Left ventricle myocardium inferior (tissue), 1 donor: Measurements from ENCODE around the gene AGBL2. TPM values are rescaled to one million over a fixed set of nuclear protein-coding genes. Genes with fewer than 3 reads are reported as not detected.
"Not testable (repeated sequence)": the region's sequence is repeated elsewhere in the genome, so short reads cannot be mapped to it uniquely, and the experiment has no call there.

Experiments used
- DNase-seq: peaks from one replicate; pipeline ENCODE4 v3.0.0-alpha.2; 2020
- H3K27ac ChIP-seq: fragments of 200-600 bp; replicated peaks from 2 replicates; pipeline ENCODE4 v1.8.0; 2021
- H3K27me3 ChIP-seq: fragments of 200-600 bp; 2 replicates; pipeline ENCODE4 v1.8.0; 2021; ENCODE audit warnings: low read depth
- H3K36me3 ChIP-seq: fragments of 200-600 bp; 2 replicates; pipeline ENCODE4 v1.8.0; 2021
- H3K4me1 ChIP-seq: fragments of 200-600 bp; 2 replicates; pipeline ENCODE4 v1.8.0; 2021
- H3K4me3 ChIP-seq: fragments of 200-600 bp; 2 replicates; pipeline ENCODE4 v1.8.0; 2021; ENCODE audit warnings: mild to moderate bottlenecking, moderate library complexity
- H3K9me3 ChIP-seq: fragments of 200-600 bp; replicated peaks from 2 replicates; pipeline ENCODE4 v1.8.0; 2021
- intact Hi-C: fragments of 100-400 bp; cut with micrococcal nuclease; formaldehyde crosslinking; loops from one replicate; pipeline ENCODE4 v1.11.0; 2022
- total RNA-seq: library from RNA; stranded (reverse); fragmentation: NEBNext Ultra II Directional; extraction: Animal tissue kit (Norgen Biotek cat#: 25700); gene quantifications from one replicate; pipeline ENCODE4 v1.2.1, GENCODE V29; 2021
- TF ChIP-seq, protein P1 (sequence below): fragments of 200-600 bp; IDR thresholded peaks from 2 replicates; pipeline ENCODE4 v1.8.0; 2021; ENCODE audit warnings: antibody characterized with exemption, mild to moderate bottlenecking, borderline replicate concordance
- donor health status: DM: no; HTN: yes; CAD: no; lungs with severe emphysema.

AGBL2 gene
- total RNA-seq, 1 donor from 2014 or later: 0.38 TPM

DNA sequence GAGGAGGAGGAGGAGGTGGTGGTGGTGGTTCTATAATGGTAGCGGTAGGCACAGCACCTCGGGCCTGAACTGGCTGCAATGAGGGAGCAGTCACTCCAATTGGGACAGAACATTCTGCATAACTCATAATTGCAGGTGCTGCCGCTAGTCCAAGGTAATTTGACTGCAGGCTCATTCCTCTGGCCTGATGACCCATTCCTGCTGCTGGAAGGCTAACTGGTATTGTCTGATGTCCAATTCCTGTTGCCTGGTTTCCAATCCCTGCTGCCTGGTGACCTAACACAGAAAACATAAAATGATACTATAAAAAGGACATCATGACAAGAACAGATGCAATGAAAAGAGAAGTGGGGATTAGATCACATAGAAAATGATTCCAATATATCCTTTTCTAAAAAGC lies 7.9 kb upstream of the AGBL2 start:
- Histone ChIP-seq H3K36me3 (peaks cover 98% of the 10 kb centered on the region), H3K27ac (peak overlapping the region; percentile 77), H3K9me3 (no peaks in the 10 kb centered on the region), H3K27me3 (no peaks in the 10 kb centered on the region), H3K4me3 (no peak overlapping the region), H3K4me1 (peaks cover 16% of the 10 kb centered on the region)
- DNase-seq: no peak
- intact Hi-C loops: no loop called here
- TF ChIP-seq, protein P1, sequence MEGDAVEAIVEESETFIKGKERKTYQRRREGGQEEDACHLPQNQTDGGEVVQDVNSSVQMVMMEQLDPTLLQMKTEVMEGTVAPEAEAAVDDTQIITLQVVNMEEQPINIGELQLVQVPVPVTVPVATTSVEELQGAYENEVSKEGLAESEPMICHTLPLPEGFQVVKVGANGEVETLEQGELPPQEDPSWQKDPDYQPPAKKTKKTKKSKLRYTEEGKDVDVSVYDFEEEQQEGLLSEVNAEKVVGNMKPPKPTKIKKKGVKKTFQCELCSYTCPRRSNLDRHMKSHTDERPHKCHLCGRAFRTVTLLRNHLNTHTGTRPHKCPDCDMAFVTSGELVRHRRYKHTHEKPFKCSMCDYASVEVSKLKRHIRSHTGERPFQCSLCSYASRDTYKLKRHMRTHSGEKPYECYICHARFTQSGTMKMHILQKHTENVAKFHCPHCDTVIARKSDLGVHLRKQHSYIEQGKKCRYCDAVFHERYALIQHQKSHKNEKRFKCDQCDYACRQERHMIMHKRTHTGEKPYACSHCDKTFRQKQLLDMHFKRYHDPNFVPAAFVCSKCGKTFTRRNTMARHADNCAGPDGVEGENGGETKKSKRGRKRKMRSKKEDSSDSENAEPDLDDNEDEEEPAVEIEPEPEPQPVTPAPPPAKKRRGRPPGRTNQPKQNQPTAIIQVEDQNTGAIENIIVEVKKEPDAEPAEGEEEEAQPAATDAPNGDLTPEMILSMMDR: no peak

DNA sequence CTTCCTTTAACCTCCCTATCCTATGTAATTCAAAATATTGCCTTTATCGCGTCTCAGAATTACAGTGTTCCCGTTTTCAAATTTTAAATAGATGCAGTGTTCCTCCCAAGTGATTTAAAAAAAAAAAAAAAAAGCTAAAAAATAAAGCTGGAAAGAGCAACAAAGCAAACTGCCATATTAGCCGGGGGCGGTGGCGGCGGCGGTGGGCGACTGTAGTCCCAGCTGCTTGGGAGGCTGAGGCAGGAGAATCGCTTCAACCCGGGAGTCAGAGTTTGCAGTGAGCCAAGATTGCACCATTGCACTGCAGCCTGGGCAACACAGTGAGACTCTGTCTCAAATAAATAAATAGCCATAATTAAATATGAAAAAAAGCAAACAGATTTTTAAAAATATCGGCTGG lies 5.5 kb upstream of the AGBL2 start:
- Histone ChIP-seq H3K27me3 (no peaks in the 10 kb centered on the region), H3K36me3 (peaks cover 92% of the 10 kb centered on the region), H3K27ac (no peak overlapping the region), H3K9me3 (no peaks in the 10 kb centered on the region), H3K4me1 (peaks cover 17% of the 10 kb centered on the region), H3K4me3 (no peak overlapping the region)
- no peak for DNase-seq
- intact Hi-C loops: no loop called here
- TF ChIP-seq, protein P1: no peak

DNA sequence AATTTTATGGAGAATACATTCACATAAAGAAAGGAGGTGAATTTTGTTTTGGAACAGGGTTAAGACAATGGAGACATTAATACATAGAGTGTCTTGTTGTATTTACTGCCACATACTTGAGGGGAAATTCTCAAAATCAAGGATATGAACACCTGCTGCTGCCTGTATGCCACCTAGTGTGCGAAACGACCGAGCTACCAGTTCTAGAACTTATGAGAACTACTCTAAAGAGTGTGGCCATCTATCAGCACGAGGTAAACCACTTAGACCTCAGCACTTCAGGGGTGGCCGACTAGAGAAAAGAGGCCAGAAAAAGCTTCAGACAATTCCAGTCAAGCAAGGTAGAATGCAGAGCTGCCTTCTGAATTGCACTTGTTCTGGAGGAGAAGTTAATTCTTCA lies 1.5 kb upstream of the AGBL2 start:
- Histone ChIP-seq H3K4me3 (no peak overlapping the region), H3K4me1 (peaks cover 17% of the 10 kb centered on the region), H3K27me3 (no peaks in the 10 kb centered on the region), H3K36me3 (peaks cover 54% of the 10 kb centered on the region), H3K9me3 (no peaks in the 10 kb centered on the region), H3K27ac (no peak overlapping the region)
- TF ChIP-seq, protein P1: no peak
- intact Hi-C loops: no loop called here
- no peak for DNase-seq

DNA sequence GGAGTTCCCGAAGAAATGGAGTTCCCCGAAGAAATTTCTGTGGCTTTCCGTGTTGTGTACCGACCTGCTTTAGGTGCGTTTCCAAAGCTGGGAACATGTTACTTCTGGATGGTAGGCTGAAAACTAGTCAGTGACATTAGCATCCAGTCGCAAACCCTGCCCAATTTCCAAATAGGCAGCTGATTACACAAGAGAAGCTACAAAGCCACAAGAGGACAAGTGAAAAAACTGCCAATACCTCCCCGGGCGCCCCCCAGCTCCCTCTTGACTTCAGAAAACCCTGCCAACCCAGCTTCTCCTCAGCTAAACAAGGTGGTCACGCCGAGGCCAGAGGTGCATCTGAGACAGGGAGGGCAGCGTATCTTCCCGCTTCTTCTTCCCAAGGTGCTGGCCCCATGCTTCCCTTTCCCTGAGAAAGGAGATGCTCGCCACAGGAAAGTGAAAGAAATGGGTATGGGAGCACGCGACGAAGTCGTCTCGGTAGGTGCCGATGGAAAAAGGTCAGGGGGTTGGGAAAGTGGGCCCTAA lies 551 bp downstream of the AGBL2 start:
- Histone ChIP-seq H3K36me3 (peaks cover 33% of the 10 kb centered on the region), H3K9me3 (no peaks in the 10 kb centered on the region), H3K27ac (peak overlapping the region; percentile 79), H3K4me1 (peaks cover 17% of the 10 kb centered on the region), H3K4me3 (peak overlapping the region; percentile 88), H3K27me3 (no peaks in the 10 kb centered on the region)
- intact Hi-C loops: no loop called here
- TF ChIP-seq, protein P1: no peak
- DNase-seq: no peak

DNA sequence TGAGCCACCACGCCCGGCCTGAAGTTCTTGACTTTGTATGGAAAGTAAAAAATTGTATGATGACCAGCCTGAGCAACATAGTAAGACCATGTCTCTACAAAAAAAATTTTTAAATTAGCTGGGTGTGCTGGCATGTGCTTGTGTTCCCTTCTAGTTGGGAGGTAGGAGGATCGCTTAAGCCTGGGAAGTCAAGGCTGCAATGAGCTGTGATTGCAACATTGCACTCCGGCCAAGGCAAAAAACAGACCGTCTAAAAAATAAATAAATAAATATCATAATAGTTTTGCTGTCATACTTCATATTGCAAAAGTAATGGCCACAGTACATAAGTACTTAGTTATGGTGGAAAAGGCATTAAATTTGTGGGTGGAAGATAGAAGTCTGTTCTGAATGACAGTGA lies 3.4 kb downstream of the AGBL2 start:
- intact Hi-C loops: no loop called here
- Histone ChIP-seq H3K4me3 (no peak overlapping the region), H3K36me3 (peaks cover 5% of the 10 kb centered on the region), H3K27ac (no peak overlapping the region), H3K9me3 (peaks cover 4% of the 10 kb centered on the region), H3K27me3 (no peaks in the 10 kb centered on the region), H3K4me1 (peaks cover 17% of the 10 kb centered on the region)
- no peak for DNase-seq
- TF ChIP-seq, protein P1: no peak

DNA sequence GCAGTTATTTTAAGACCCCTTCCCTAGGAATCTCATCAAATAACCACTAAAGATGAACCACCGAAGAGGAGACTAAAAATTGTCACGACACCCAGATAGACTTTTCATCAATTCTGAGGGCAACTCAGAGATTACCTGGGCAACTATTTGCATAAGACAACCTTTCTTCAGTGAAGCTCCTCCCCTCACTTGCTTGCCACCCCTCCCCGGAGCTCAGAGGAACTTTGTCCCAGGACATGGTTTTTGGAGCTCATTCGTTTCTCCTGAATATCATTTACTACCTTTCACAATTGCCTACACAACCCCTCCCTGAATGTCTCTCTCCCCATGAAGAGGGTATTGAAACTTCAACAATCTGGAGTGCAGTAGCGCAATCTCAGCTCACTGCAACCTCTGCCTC lies 3.9 kb downstream of the AGBL2 start:
- no peaks in the 10 kb centered on the region for H3K36me3 ChIP-seq
- peaks cover 17% of the 10 kb centered on the region for H3K4me1 ChIP-seq
- intact Hi-C loops: no loop called here
- H3K27ac ChIP-seq: no peak overlapping the region
- TF ChIP-seq, protein P1: no peak
- no peak for DNase-seq
- no peak overlapping the region for H3K4me3 ChIP-seq
- no peaks in the 10 kb centered on the region for H3K27me3 ChIP-seq
- H3K9me3 ChIP-seq: peaks cover 4% of the 10 kb centered on the region

DNA sequence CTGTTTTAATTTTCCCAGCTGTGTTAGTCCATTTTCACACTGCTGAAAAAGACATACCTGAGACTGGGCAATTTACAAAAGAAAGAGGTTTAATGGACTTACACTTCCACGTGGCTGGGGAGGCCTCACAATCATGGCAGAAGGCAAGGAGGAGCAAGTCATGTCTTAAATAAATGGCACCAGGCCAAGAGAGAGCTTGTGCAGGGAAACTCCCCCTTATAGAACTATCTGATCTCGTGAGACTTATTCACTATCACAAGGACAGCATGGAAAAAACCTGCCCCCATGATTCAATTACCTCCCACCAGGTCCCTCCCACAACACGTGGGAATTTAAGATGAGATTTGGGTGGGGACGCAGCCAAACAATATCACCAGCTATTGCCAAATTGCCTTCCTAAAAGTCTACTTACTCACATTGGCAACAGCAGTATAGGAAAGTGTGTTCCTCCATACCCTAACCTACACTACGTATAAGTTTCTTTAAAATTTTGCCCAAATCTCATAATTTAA lies 7.8 kb downstream of the AGBL2 start:
- H3K4me3 ChIP-seq, H3K9me3 ChIP-seq, H3K4me1 ChIP-seq, H3K27me3 ChIP-seq, DNase-seq, H3K27ac ChIP-seq, intact Hi-C loops, H3K36me3 ChIP-seq: not testable (repeated sequence)
